Caco-2 (cell line): ENCODE data around the gene SHROOM4. TPM values are rescaled to one million over a fixed set of nuclear protein-coding genes. Genes with fewer than 3 reads are reported as not detected.

ENCODE experiments used
- BruUV-seq: library from RNA; stranded (reverse); fragments of 400-500 nt; replicated peaks from 2 replicates; lab custom pipeline; 2021; lab: Mats Ljungman, UMichigan
- CTCF ChIA-PET: fragments of 300-600 bp; sonication (Branson Sonifier 250); formaldehyde crosslinking; loops from one replicate; lab custom pipeline; 2022; ENCODE audit warnings: antibody characterized with exemption; lab: Charles Lee
- POLR2A ChIA-PET: fragments of 300-600 bp; sonication (Branson Sonifier 250); formaldehyde crosslinking; loops from one replicate; lab custom pipeline; 2022; ENCODE audit warnings: antibody characterized with exemption; lab: Charles Lee
- DNase-seq, 2 experiments: peaks; one replicate each; pipeline versions ENCODE4 v3.0.0 to v3.0.0-alpha.2; 2020 to 2022
- H3K27me3 ChIP-seq: replicated peaks from 2 replicates; pipeline ENCODE4 v1.6.0; 2011; ENCODE audit warnings: low read length; ENCODE audit not compliant: control insufficient read depth, insufficient read depth
- H3K36me3 ChIP-seq: 2 replicates; pipeline ENCODE4 v1.5.1; 2011; ENCODE audit warnings: low read length; ENCODE audit not compliant: control insufficient read depth, insufficient read depth
- H3K4me1 ChIP-seq: fragments of 250-450 bp; sonication (Bioruptor Pico); 2 replicates; pipeline ENCODE4 v1.5.1; 2020; ENCODE audit warnings: mild to moderate bottlenecking
- H3K4me3 ChIP-seq: 2 replicates; pipeline ENCODE4 v1.5.1; 2011; ENCODE audit warnings: low read depth, mild to moderate bottlenecking, control low read depth, low read length
- H3K9me3 ChIP-seq: fragments of 250-450 bp; sonication (Bioruptor Pico); 2 replicates; pipeline ENCODE4 v1.5.1; 2020; ENCODE audit warnings: mild to moderate bottlenecking, moderate library complexity
- H3K27ac Mint-ChIP-seq: one replicate; pipeline ENCODE4 v1.8.0; 2022; ENCODE audit warnings: mixed read lengths; ENCODE audit not compliant: unreplicated experiment
- H3K27me3 Mint-ChIP-seq: one replicate; pipeline ENCODE4 v1.8.0; 2022; ENCODE audit warnings: mixed read lengths; ENCODE audit not compliant: insufficient read depth, unreplicated experiment
- H3K36me3 Mint-ChIP-seq: one replicate; pipeline ENCODE4 v1.8.0; 2022; ENCODE audit warnings: mild to moderate bottlenecking, mixed read lengths; ENCODE audit not compliant: insufficient read depth, unreplicated experiment
- H3K4me1 Mint-ChIP-seq: one replicate; pipeline ENCODE4 v1.8.0; 2022; ENCODE audit warnings: low read depth, mixed read lengths; ENCODE audit not compliant: unreplicated experiment
- H3K4me3 Mint-ChIP-seq: one replicate; pipeline ENCODE4 v1.8.0; 2022; ENCODE audit warnings: mild to moderate bottlenecking, moderate library complexity, mixed read lengths; ENCODE audit not compliant: unreplicated experiment
- H3K9me3 Mint-ChIP-seq: one replicate; pipeline ENCODE4 v1.8.0; 2022; ENCODE audit warnings: mixed read lengths; ENCODE audit not compliant: unreplicated experiment
- CTCF ChIP-seq, 2 experiments: fragments of 200-600 bp in 1 of 2; IDR thresholded peaks; 1 replicate in 1 of 2; 2 replicates in 1 of 2; pipeline versions ENCODE4 v1.5.1 to v1.8.0; 2011 to 2022; ENCODE audit warnings: antibody characterized with exemption in 1 of 2, control low read depth in 1 of 2, inconsistent platforms in 1 of 2, low read depth in 1 of 2, low read length in 1 of 2, mild to moderate bottlenecking in 1 of 2, moderate library complexity in 1 of 2; ENCODE audit not compliant: insufficient read depth in 1 of 2, severe bottlenecking in 1 of 2, unreplicated experiment in 1 of 2
- intact Hi-C: fragments of 100-400 bp; cut with micrococcal nuclease; formaldehyde crosslinking; loops from one replicate; pipeline ENCODE4 v1.10.0; 2022; ENCODE audit not compliant: unreplicated experiment
- total RNA-seq: library from RNA; stranded (reverse); gene quantifications from 2 replicates; pipeline ENCODE4 v1.2.3, GENCODE V29; 2022

Gene SHROOM4
- total RNA-seq, 1 experiment from 2014 or later, result 0.09 TPM

- BruUV-seq, result no TSS peak
- Histone ChIP-seq H3K4me3 (no peak overlapping the region), H3K9me3 (no peaks in the 10 kb centered on the region), H3K4me1 (no peaks in the 10 kb centered on the region), H3K36me3 (no peaks in the 10 kb centered on the region), H3K27me3 (no peaks in the 10 kb centered on the region)
- no peaks in the 10 kb centered on the region for H3K36me3 Mint-ChIP-seq
- POLR2A ChIA-PET, result no interaction called here
- no peaks in the 10 kb centered on the region for H3K9me3 Mint-ChIP-seq
- CTCF ChIA-PET, result no interaction called here
- DNase-seq, result no peak
- H3K4me3 Mint-ChIP-seq, result no peak overlapping the region
- TF ChIP-seq CTCF (IDR thresholded peaks at IDR 0.05; ENCODE audit: insufficient read depth in 1 of 2, low read depth in 1 of 2, low read length in 1 of 2, severe bottlenecking in 1 of 2, unreplicated experiment in 1 of 2), result no peak
- no peaks in the 10 kb centered on the region for H3K4me1 Mint-ChIP-seq
- H3K27ac Mint-ChIP-seq, result no peak overlapping the region
- intact Hi-C loops, result no loop called here
- peaks cover 6% of the 10 kb centered on the region for H3K27me3 Mint-ChIP-seq
Observed at GRCh38 chrX:50768801-50769200, 45.2 kb downstream of the SHROOM4 start.

GRCh38 chrX:50765986-50766385, 48.0 kb downstream of the SHROOM4 start:
- no peak overlapping the region for H3K4me3 Mint-ChIP-seq
- intact Hi-C loops, result no loop called here
- H3K27ac Mint-ChIP-seq, result no peak overlapping the region
- no peak for DNase-seq
- no peaks in the 10 kb centered on the region for H3K4me1 Mint-ChIP-seq
- Histone ChIP-seq H3K27me3 (no peaks in the 10 kb centered on the region), H3K4me3 (no peak overlapping the region), H3K4me1 (no peaks in the 10 kb centered on the region), H3K36me3 (no peaks in the 10 kb centered on the region), H3K9me3 (no peaks in the 10 kb centered on the region)
- H3K9me3 Mint-ChIP-seq, result no peaks in the 10 kb centered on the region
- ChIA-PET CTCF (no interaction called here), POLR2A (no interaction called here)
- no TSS peak for BruUV-seq
- peaks cover 7% of the 10 kb centered on the region for H3K27me3 Mint-ChIP-seq
- no peaks in the 10 kb centered on the region for H3K36me3 Mint-ChIP-seq
- TF ChIP-seq CTCF (IDR thresholded peaks at IDR 0.05; ENCODE audit: insufficient read depth in 1 of 2, low read depth in 1 of 2, low read length in 1 of 2, severe bottlenecking in 1 of 2, unreplicated experiment in 1 of 2), result no peak

GRCh38 chrX:50762578-50762977, 51.4 kb downstream of the SHROOM4 start:
- Histone ChIP-seq H3K27me3 (no peaks in the 10 kb centered on the region), H3K9me3 (no peaks in the 10 kb centered on the region), H3K36me3 (no peaks in the 10 kb centered on the region), H3K4me3 (no peak overlapping the region), H3K4me1 (no peaks in the 10 kb centered on the region)
- Mint-ChIP-seq H3K9me3 (no peaks in the 10 kb centered on the region), H3K4me3 (no peak overlapping the region), H3K27ac (no peak overlapping the region), H3K36me3 (no peaks in the 10 kb centered on the region), H3K27me3 (peaks cover 7% of the 10 kb centered on the region), H3K4me1 (no peaks in the 10 kb centered on the region)
- TF ChIP-seq CTCF (IDR thresholded peaks at IDR 0.05; ENCODE audit: insufficient read depth in 1 of 2, low read depth in 1 of 2, low read length in 1 of 2, severe bottlenecking in 1 of 2, unreplicated experiment in 1 of 2), result no peak
- BruUV-seq, result no TSS peak
- DNase-seq, result no peak
- CTCF ChIA-PET, result interaction anchor here (0.6 kb wide), 1 partner anchor 14 kb away, joined by 3 read pairs; no protein-coding TSS in a partner anchor
- POLR2A ChIA-PET, result no interaction called here
- intact Hi-C loops, result no loop called here
